ENCODE results near the gene ANKRD63.
A peak's percentile ranks its signal among the peaks of the same experiment; 100 is the strongest.

ANKRD63 gene

DNA sequence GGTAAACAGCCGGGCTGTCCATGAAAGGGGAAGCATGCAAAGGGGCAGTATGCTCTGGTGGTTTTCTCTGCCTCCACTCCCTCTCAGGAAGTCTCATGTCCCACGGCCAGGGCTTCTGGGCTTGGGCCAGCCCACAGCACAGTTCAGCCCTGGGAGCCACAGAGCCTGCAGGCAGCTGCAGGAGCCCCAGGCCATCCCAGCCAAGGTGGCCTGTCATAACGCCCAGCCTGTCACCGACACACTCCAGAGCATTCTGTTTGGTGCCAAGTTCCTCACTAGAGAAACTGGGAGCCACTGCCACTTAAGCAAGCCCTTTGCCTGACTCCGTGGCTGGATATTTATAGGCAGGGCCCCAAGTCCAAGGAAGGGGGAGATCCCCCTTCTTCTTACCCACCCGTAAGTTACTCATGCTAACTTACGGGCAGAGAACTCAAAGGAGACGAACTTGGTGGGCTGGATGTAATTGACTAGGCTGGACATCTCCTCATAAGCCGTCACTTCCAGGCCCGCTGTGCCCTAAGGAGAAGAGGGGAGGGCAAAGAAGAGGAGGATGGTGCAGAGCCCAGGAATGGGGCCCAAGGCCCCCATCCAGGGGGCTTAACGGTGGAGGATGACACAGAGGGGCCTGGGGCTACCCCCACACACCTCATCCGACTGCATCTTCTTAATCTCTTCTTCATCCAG lies 13.2 kb upstream of the ANKRD63 start:
- no peak for DNase-seq (ENCODE audit: low spot score)

DNA sequence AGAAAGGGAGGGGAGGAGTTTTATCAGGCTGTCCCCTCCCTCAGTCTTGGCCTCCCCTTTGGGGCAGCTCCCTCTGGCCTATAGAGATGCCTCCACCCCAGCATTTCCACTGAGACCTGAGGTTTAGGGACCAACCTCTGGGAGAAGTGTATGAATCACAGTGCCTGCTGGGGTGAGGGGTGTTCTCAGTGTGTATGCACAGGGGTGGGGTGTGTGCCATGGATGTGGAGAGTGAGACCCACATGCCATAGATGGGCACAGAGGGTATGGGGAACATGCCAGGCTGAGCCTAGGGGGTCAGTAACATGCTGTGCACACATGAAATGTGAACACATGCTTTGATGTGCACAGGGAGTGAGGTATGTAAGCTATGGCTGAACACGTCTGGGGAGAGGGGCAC lies 12.4 kb upstream of the ANKRD63 start:
- no peak for DNase-seq (ENCODE audit: low spot score)

DNA sequence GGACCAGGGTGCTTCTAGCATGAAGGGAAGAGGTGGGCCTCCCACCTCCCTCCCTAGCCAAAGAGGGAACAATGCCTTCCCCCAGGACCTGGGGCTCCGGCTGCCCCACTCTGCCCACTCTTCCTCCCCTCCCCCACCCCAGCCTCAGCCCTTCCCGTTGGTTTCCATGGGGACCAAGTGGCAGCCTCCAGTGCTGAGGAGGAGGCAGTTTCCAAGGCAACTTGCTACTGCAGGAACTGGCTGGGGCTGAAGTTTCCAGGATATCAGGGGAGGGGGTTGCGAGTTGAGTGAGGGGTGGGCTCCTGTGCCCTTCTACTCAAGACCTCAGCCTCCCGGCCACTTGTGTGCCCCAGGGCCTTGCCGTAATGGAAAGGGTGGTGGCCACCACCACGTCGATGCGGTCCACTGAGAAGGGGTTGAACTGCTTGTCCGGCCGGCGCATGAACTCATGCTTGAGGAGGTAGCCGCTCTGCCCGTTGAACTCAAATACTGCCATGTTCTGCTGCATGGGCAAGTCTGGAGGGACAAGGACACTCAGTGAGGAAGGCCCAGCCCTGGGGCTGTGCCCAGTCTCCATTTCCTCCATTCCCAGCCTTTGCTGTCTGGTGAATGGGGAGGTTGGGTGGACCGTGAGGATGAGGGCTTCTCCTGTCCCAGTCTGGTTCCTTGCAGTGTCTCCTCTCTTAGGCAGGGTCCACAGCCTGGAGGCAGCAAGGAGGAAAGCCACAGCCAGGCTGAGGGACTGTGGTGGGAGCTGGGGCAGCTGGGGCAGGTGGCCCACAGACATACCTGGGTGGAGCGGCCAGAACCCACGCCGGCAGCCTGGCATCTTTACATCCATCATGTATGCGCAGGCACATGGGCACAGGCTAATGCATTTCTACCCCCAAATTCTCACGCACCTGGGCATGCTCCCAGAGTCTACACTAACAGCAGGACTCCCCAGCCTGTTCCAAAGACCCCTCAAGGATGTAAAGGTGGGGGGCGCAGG lies 11.3 kb upstream of the ANKRD63 start:
- DNase-seq (ENCODE audit: low spot score), result no peak

DNA sequence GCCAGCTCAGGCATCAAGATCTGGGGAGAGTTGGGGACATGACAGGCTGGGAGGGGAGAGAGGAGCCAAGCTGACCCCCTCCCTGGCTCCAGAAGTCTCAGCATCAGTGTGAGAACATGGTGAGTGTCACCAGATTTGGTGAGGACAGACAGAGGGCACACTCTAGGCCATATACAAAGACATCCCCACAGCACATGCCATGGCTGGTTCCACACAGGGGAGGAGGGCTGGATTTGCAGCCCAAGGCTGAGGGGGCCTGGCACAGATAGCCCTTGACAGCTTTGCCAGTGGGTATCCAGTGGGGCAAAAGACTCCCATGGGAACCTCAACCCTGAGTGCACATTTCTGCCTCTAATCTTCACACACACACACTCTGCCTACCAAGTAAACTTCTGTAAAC lies 10.1 kb upstream of the ANKRD63 start:
- no peak for DNase-seq (ENCODE audit: low spot score)

DNA sequence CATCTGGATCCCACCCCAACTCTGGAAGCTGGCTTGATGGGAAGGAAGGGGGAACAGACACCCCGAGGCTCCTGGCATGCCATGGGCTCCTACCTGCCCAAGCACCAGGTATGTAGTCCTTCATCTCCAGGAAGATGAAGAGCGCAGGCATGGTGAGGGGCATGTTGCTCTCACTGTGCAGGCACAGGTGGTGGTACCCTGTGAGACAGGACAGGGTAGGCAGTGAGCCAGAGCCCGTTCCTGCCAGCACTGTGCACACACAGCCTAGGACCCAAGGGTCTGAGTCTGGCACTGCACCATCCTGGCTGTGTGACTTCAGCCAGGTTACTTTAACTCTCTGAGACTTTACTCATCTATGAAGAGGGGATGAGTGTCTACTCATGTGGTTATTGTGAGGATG lies 9.4 kb upstream of the ANKRD63 start:
- DNase-seq (ENCODE audit: low spot score), result no peak

DNA sequence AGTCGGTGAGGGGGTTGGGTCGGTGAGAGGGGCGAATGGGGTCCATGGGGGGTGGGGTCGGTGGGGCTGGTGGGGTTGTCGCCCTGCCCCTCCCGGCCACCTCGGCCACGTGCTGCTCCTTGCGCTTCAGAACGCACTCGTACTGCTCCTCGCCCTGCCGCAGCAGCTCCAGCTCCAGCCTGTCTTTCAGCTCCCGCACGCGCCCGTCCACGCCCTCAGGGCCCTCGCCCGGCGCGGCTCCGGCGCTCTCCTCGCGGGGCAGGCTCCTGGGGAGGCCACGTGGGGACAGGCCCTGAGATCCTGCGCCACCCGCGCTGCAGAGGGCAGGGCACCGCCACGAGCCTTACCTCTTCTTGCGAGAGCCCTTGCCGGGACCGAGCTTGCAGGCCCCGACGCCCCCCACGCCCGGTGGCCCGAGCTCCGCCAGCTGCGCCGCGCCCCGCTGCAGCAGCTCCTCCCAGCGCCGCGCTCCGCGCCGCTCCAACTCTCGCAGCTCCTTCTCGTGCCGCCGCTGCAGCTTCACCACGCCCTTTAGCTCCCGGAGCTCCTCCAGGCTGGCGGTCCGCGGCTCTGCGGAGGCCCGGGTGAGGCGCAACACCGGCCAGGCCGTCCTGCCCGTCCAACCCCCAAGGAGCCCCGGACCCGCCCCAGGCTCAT lies 8.2 kb upstream of the ANKRD63 start:
- DNase-seq (ENCODE audit: low spot score), result peak; percentile 88

DNA sequence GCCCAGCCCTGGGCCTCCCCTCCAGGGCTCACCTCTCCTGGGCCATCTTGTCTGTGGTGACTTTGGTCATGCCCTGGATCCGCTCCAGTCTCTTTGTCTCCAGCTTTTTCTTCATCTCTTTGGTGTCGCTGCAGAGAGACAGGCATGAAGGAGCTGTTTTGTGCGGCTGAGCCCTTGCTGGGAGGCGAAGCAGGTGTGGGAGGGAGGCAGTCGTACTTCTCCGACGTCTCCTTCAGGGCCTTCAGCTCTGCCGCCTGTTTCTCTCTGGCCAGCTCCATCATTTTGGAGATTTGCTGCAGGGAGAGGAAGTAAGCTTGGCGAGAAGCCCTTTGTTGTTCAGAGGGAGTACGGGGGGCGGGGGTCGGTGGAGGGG lies 7.7 kb upstream of the ANKRD63 start:
- no peak for DNase-seq (ENCODE audit: low spot score)

DNA sequence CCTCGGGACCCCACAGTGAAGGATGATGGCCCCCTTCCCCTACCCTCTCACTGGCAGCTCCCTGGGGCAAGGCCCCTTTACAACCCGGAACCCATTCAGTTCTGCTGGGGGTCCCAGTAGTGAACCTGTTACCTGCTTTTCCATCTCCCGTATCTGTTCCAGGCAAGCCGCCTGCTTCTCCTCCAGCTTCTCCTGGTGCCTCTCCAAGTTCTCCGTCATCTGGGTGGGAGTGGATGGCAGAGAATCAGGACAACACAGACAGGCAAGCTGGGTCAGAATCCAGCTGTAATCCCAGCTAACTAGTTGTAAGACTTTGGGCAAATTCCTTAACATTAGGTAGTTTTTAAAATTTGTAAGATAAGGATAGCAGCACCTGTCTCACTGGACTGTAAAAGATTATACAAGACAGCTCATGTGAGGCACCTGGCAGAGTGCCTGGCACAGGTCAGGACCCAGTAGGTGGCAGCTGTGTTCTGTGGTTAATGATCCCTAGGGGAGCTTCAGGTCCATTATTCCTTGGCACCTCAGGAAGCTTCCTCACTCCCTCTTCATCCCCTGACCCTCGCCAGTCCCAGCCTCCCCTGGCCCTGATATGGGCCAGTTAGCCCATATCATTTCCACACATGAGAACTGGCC lies 6.4 kb upstream of the ANKRD63 start:
- no peak for DNase-seq (ENCODE audit: low spot score)

DNA sequence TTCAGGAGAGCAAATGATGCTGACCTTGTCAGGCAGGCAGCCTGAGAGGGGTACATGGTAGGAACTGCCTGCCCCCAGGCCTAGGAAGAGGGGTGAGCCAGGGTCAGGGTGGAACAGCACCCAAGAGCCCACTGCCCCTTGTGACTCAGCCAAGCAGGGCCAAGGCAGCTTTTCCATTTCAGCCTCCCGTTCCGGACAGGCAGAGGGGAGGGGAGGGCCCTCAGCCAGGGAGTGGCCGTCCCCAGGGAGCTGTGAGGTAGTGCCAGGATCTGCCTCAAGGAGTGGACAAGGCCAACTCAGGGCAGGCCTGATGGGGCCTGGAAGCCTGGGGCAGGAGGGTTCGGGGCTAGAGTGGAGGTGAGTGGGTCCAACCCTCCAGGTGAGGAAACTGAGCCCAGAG lies 5.1 kb upstream of the ANKRD63 start:
- DNase-seq (ENCODE audit: low spot score), result no peak

DNA sequence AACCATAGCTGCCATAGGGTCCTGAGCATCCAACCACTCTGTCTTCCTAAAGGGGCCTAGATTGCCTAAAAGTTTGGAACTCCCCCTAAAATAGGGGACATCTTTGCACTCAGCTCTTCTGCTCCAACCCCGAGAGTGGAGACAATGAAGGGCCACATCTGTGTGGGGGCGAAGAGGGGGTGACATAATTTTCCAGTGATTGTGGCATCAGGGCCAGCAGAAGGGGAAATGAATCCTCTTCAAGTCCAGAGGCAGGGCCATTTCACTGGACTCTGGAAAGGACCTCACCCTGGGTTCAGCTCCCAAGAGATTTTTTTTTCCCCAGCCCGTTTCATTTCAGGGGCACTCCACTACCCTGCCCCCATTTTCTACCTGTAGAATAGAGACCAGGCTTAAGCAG lies 4.6 kb upstream of the ANKRD63 start:
- DNase-seq (ENCODE audit: low spot score), result no peak

DNA sequence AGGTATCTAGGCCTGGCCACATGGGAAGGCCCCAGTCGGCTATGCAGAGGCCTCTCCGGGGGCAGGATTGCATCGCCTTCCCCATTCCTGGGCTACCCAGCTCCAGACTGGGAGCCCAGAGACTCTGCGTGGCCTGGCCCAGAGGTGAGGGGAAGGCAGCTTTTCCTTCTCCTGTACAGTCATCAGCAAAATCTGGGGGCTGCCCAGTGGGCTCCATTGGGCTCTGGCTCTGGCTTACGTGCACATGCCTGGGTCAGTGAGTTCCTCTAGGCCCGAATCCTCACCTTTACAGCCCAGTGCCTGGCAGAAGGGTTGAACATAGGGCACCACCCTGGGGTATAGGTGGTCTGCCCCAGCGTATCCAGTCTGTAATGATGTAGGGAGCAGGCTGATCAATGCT lies 3.9 kb upstream of the ANKRD63 start:
- no peak for DNase-seq (ENCODE audit: low spot score)

DNA sequence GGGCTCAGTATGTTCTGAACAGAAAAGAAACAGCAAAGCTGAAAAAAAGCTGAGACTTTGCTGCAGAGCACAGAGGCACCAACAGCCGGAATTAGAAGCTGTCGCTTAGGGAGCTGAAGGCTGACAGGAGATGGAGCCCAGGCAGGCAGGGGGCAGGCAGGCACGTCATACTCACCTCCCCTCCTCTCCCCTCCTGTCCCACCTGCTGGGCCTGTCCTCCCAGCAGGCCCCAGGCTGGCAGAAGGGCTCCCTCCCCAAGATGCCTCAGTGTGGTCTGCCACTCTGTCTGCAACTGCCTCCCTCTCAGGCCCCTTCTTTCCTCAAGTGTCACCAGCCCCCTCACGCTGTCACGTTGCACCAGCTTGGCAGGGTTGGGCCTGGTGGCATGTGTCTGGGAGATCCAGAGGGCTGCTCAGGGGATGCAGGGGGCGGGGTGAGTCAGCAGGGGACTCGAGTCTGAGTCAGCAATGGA lies 3.2 kb upstream of the ANKRD63 start:
- no peak for DNase-seq (ENCODE audit: low spot score)

DNA sequence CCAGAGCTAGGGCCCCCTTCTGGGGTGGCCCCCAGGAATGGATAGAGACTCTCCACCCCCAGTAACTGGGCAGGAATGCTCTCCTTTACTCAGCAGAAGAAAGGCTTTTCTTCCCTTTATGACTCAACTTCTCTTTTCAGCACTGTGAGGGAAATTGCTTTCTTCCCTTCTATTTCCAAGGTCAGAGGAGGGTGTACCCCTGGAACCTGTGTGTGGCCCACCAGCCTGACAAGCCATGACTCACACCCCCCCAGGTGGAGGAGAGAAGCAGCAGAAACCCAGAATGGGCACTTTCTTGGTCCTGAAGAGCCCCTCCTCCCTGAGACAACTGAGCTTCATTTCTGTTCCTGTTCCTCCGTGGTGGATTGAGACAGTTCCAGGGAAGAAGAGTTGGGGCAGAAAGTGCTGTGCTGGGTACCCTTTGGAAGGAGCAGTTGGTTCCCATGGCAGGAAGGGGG lies 2.7 kb upstream of the ANKRD63 start:
- no peak for DNase-seq (ENCODE audit: low spot score)

DNA sequence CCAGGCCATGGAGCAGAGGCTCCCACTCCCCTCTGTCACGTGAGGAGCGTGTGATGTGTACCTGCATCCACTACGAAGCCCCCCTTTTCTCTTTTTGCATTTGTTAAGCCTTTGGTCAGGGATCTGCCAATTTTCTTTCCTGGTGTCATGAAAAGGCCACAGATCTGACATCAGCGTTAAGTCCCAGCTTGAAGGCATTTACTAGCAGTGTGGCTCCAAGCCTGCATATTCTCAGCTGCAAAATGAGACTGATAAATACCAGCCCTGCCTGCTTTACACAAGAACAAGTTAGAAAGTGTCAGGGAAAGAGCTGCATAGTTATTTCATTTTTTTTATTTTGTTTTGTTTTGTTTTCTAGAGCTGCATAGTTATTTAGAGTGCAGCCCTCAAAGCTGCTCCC lies 2.3 kb upstream of the ANKRD63 start:
- DNase-seq (ENCODE audit: low spot score), result no peak

DNA sequence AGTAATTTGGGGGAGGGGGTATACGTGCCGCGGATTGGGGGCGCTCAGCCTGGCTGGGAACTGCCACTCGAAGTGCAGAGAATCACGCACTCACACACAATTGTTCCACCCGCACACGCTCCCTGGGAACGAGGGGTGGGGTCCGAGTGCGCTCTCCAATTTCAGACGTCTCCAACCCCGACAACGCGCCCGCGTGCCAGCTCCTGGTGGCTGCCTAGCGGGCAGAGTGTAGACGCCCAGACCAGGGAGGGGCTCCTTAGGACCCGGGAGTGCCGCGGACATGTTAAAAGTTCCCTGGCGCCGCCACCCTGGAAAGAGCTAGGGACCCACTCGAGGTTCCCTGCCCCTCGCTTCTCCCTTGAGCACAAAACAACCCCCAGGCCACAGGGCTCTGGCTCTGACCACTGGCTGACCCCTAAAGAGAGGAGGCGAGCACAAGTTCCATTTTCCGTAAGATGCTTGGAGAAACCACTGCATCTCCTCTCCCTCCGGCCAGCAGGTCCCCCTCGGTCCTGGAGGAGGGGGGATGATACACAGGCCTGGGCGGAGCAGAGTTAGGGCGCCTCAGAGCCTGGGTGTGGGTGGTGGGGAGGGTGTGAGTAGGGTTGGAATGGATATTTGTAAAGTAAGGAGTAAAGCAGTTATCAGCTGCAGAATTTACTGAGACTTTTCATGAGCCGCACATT lies 894 bp upstream of the ANKRD63 start:
- DNase-seq (ENCODE audit: low spot score), result no peak

DNA sequence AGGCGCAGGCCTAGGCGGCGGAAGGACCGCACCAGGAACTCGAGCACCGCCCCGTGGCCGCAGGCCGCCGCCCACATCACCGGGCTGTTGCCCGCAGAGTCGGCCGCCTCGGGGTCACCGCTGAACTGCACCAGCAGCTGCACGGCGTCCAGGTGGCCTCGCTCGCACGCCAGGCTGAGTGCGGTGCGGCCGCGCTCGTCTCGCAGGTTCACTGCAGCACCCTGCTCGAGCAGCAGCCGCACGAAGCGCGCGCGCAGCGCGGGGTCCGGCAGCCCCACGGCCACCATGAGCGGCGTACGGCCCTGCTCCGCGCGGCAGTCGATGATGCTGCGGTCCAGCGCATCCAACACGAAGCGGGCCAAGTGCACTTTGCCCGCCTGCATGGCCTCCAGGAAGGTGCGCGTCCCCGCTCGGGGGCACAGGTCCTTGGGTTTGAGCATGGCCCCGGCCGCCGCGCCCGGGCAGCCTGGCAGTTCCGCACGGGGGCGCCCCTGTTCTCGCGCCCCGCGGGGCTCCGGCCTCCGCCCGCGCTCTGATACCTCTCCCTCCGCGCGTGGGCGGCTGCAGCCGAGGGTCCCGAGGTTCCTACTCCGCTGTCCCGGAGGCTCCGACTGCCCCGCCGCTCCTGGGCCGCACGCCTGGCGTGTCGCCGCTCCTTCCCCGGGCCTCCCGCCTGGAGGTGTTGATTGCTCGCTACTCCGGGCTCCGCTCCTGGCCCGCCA lies 556 bp downstream of the ANKRD63 start:
- peak; percentile 77 for DNase-seq (ENCODE audit: low spot score)

DNA sequence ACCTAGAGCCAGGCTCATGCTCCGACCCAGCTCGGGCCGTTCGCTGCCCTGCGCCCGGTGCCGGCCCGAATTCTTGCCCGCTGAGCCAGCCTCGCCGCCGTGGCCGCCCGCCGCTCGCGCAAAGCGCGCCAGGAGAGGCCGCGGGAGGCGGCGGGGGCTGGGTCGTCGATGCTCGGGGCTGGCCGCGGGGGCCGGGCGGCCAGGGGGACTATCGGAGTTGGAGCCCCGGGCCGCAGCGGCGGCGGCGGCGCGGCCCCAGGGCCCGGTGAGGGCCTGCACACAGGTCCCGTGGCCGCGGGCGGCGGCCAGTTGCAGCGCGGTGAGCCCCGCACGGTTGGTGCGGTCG lies 1.1 kb downstream of the ANKRD63 start:
- no peak for DNase-seq (ENCODE audit: low spot score)

DNA sequence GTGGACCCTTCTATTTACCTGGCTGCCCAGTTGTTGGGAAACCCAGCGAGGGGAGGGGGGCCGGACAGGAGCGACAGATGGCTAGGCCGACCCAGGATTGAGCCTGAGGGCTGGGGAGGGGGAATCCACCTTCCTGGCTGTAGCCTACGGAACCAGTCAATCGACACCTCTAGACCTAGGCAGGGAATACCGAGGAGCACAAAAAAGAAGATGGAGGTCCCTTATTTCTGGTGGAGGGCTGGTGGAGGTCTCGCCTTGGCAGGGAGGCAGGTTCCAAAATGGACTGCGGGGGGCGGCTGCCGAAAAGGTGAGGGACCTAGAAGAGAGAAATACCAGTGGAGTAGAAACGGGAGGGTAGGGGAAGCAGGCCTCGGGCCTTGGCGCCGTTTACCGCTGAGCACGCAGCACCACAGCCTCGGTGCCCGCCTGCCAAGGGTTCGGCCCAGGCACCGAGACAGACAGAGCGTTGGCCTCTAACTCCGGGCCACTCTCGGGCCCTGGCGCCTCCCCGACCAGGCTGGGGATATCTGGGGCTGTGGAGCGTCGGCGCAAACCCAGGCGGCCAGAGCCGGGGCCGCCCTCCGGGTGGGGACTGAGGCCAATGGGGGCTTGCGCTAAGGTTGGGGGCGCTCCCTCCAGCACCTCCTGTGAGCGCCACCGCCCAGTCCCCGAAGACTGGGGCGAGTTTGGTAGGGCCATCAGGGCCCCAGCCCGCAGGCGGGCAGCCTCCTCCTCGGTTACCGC lies 1.6 kb downstream of the ANKRD63 start:
- DNase-seq (ENCODE audit: low spot score), result no peak

DNA sequence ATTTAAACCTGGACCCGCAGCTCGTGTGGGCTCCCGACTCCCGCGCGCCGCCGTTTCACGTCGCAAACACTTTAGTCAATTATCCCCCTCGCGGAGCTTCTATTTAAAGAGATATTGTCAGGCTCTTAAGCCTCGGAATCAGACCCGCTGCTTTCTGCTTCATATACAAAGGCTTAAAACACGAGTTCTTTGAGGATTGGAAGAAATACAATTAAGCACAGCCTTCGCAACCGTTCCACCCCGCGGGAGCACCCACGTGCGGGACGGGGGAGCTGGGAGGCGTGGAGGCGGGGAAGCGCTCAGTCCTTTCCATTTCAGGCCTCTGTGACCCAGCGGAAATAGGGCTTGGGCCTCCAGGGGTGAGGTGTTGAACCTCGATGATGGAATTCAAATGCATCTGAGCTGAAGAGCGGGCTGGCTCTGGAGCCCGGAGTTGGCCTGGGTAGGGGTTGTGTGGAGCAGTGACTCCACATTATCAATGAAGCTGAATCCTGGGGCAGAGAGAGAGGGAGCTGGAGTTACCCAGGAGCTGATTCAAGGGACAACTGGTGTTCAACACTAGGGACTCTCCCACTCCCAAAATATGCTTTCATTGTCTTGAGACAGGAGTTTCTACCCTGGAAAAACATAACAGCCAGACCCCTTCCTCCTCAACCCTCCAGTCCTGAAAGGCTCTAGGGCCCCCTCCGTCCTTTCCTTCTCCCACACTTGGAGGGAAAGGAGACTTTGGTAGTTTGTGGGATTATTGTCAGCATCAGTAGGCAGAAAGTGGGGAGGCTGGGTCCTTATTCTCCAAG lies 2.4 kb downstream of the ANKRD63 start:
- DNase-seq (ENCODE audit: low spot score), result no peak
